CD1c-positive myeloid dendritic cell (primary cell): ENCODE measurements around the gene C9.
"Not testable (repeated sequence)": the region's sequence is repeated elsewhere in the genome, so short reads cannot be mapped to it uniquely, and the experiment has no call there.

ENCODE experiments used
- DNase-seq: peaks from one replicate; pipeline ENCODE4 v3.0.0-alpha.2; 2016; ENCODE audit errors: extremely low spot score

Gene C9

GRCh38 chr5:39364367-39364766 is at the start of gene C9:
C9 (minus strand) TSS chr5:39364495; CDS start chr5:39364464, 31 bp downstream.
- no peak for DNase-seq

DNA sequence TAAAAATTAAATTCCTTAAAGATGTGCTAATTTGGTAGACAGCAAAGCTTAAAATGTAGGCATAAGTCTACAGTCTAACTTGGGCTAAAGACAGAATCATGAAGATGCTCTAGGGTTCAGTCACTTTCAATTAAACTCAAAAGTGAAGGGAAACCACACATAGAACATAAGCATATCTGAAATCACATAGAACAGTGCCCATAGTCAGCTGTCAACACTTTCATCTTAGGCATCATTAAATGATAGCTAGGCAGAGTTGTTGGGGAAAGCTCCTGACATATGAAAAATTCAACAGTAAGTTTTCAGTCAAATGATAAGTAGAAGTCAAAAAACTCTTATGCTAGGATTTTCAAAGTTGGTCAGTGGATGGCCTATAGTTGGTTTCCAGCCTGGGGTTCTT is 49.5 kb upstream of the C9 start:
- DNase-seq: no peak

DNA sequence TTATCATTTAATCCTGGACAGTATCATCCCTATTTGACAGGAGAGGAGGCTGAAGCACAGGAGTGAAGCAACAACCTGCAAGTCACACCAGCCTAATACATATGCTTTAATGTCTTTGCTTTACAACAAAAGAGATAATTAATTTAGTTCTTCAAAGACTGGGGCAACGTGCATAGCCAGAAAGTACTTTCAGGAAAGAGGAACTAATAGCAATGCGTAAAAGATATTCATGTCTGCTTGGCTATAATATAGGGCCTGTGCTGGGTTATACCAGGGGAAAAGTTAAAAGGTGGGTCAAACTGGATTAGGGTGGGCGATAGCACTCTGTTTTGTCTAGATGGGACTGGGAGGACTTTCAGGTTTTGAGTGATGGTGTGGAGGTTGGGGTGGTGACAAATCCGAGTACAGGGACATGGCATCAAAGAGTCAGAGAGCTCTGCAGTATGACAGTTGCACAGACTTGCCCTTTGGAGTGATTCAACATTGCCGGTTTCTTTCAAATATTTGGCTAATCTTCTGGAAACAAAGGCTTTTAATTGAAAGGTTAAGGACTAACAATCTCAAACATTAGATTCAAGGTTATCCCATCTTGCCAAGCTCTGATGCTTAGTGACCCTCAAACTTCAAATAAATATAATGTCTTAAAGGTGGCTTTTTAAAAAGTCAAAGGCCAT is 48.6 kb upstream of the C9 start:
- DNase-seq: peak; percentile 47

DNA sequence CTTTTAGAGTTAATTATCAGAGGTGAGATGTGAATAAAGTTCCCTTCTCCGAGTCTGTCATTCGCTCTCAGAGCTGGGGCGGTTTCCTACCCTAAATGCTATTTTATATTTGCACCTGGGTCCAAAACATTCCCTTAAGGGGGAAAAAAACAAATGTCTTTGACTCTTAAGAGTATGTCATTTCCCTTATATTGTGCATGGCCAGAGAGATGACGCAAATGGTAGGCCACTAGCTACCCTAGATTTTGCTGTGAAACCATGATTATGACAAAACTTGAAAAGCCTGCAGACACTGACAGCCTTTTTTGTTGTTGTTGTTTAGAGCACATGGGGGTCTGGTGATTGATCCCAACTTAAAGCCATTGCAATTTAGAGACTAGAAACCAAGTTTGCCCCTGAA is 47.7 kb upstream of the C9 start:
- DNase-seq: no peak

DNA sequence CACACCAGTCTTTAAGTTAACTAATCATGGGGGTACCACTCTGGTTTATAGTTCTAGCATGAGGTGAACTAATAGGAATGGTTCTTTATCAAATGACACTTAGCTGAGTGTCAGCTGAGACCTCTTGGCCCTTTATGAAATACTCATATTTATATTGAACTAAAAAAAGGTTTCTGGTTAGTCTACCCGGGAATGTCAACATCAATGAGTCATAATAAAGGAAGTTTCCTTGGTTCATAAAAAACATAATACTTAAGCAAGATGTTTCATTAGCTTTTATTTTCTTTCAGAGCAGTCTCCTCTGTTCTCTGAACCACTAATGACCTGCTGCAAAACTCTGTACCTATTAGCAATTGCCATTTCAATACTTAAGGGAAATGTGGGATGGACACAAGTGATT is 46.8 kb upstream of the C9 start:
- DNase-seq: peak; percentile 69

GRCh38 chr5:39409033-39409432 is 44.7 kb upstream of the C9 start:
- no peak for DNase-seq

GRCh38 chr5:39405083-39405843 is 41.0 kb upstream of the C9 start:
- DNase-seq: no peak

DNA sequence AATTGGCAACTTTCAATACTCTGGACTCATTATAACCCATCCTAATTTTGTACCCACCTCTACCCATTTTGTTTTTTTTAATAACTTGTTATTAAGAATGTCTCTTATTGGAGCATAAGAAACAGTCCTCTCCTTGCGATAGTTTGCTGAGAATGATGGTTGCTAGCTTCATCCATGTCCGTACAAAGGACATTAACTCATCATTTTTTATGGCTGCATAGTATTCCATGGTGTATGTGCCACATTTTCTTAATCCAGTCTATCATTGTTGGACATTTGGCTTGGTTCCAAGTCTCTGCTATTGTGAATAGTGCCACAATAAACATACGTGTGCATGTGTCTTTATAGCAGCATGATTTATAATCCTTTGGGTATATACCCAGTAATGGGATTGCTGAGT is 39.5 kb upstream of the C9 start:
- DNase-seq: not testable (repeated sequence)

- DNase-seq: not testable (repeated sequence)
Measured at GRCh38 chr5:39402140-39402539, 37.8 kb upstream of the C9 start.

DNA sequence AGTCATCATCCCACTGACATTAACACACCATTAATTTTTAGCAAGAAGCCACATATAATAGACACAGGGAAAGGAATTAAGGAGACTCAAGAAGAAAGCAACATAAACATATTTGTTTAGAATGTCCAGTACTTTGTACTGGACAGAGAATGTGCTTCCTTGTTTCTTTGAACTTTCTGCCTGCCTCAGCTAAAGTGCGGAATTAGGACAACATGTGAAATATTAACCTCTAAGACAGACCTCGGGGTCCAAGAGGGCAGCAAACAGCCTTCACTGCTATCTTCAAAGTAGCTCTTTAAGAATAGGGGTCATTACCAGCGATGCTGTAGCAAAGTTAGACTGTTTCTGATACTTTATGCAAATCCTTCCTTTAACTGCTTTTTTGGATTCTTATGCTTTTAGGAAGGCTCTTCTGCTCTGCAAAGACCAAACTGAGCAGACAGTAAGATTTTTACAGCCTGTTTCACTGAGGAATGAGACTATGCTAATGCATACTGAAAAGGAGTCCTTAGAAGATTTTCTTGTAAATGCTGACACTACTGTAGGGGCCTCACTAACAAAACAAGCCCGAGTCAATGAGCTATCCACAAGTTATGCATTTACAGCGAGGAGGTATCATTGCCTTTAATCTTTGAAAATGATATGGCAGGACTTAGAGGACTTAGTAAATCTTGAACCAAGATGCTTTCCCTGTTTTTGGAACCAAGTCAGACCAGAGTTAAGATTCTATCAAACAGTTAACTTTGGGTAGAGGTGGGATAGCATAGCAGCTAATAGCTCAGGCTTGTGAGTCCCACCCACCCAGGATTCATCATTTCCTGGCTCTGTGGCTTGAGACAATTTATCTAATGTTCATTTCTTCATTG is 36.7 kb upstream of the C9 start:
- peak; percentile 30 for DNase-seq

- peak; percentile 94 for DNase-seq
Measured at GRCh38 chr5:39399135-39400036, 35.1 kb upstream of the C9 start.

GRCh38 chr5:39396843-39397242 is 32.5 kb upstream of the C9 start:
- no peak for DNase-seq

DNA sequence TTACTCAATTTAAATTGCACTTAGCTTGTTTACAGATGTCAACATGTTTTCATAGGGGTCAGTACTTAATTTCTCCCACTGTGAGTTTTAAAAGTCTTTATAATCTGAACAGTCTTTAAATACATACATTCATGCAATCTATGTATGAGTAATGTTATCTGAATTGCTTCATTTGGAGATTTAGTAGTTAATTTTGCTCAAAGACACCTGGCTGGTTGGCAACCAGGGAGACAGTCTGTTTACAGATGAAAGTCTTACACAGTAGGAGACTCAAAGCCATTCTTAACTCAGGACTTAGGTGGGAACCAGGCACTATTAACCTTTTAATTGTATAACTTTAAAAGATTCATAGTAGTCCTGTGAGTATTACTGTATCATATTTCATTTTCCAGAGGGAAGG is 31.2 kb upstream of the C9 start:
- no peak for DNase-seq

DNA sequence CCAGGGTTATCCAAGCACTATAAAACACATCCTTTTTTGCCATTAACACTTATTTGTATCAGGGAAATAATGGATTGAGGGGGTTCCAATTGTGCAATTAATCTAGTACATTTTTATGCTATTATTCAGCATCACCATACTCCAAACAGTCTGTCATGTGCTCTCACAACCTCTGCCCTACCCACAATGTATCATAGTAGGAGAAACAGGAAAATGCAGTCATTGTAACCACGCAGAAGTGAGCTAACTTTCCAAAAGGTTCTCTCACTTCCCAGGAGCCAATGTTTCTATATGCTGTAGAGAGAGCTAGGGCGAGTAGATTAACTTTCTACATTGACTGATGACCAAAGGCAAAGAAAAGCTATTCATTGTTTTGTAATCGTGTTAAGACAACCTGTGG is 30.7 kb upstream of the C9 start:
- DNase-seq: peak; percentile 80

- no peak for DNase-seq
Measured at GRCh38 chr5:39390945-39391344, 26.6 kb upstream of the C9 start.

DNA sequence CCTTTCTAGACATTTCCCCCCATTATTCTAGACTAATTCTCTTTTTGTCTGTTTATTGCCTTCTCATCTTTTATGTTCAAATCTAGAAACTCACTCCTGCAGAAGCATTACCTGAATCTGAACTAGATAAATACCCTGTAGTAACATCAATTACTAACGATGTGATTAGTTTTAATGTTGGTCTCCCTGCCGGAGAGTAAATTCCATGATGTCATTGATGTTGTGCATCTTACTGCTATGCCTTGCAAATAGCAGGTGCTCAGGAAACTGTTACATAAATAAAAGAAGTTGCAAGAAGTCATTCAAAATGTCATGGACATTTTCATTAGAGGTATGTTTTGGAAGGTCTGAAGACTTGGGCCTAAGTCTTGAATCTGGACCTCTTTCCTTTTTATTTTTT is 23.0 kb upstream of the C9 start:
- DNase-seq: no peak

GRCh38 chr5:39384271-39384670 is 20.0 kb upstream of the C9 start:
- no peak for DNase-seq

- DNase-seq: no peak
Measured at GRCh38 chr5:39381376-39381775, 17.1 kb upstream of the C9 start.

- no peak for DNase-seq
Measured at GRCh38 chr5:39379693-39380092, 15.4 kb upstream of the C9 start.

DNA sequence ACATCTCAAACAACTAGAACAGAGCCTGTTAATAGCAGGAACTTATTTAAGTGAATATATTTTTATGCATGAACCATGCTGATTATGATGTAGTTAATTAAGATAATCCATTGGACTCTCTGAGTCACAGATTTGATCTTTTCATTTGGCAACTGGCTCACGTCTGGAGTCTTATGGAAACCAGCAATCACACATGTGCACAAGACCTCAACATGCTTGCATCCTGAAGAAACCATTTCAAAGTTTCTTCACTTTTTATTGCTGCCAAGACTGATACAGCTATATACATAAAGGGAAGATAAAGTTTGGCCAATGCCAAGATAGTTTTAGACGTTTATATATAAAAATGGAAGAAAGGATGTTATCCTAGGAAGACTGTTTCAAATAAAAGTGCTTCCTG is 13.3 kb upstream of the C9 start:
- DNase-seq: no peak

GRCh38 chr5:39376293-39376714 is 12.0 kb upstream of the C9 start:
- peak; percentile 73 for DNase-seq
